GM23338 (cell line): ENCODE data around the gene NECTIN1. TPM values are rescaled to one million over a fixed set of nuclear protein-coding genes. Genes with fewer than 3 reads are reported as not detected.

Experiments used
- ATAC-seq: fragments of 200-7000 bp; cut with Tn5 transposase; 3 replicates; pipeline ENCODE4 v1.9.1; 2020
- DNase-seq: peaks from one replicate; pipeline ENCODE4 v3.0.0-alpha.2; 2015; ENCODE audit warnings: low spot score
- H2AFZ ChIP-seq: fragments of 200-600 bp; sonication (generic); 2 replicates; pipeline ENCODE4 v1.8.0; 2016; ENCODE audit warnings: antibody characterized with exemption, mild to moderate bottlenecking, moderate library complexity
- H3F3A ChIP-seq: fragments of 200-600 bp; sonication (generic); replicated peaks from 2 replicates; pipeline ENCODE4 v1.8.0; 2017; ENCODE audit warnings: antibody characterized with exemption, mixed run types, low read depth
- H3K27ac ChIP-seq: fragments of 200-600 bp; sonication (generic); 2 replicates; pipeline ENCODE4 v1.6.1; 2016; ENCODE audit warnings: low read depth
- H3K27me3 ChIP-seq: fragments of 200-600 bp; sonication (generic); 2 replicates; pipeline ENCODE4 v1.8.0; 2016; ENCODE audit warnings: mild to moderate bottlenecking, mixed run types, moderate library complexity; ENCODE audit not compliant: insufficient read depth
- H3K36me3 ChIP-seq: fragments of 200-600 bp; sonication (generic); 2 replicates; pipeline ENCODE4 v1.8.0; 2016; ENCODE audit warnings: mild to moderate bottlenecking; ENCODE audit not compliant: insufficient read depth
- H3K4me1 ChIP-seq: fragments of 200-600 bp; sonication (generic); 2 replicates; pipeline ENCODE4 v1.8.0; 2016; ENCODE audit warnings: mild to moderate bottlenecking, moderate library complexity; ENCODE audit not compliant: insufficient read depth
- H3K4me2 ChIP-seq: fragments of 200-600 bp; sonication (generic); 2 replicates; pipeline ENCODE4 v1.7.1; 2017; ENCODE audit warnings: mixed run types
- H3K4me3 ChIP-seq: fragments of 200-600 bp; sonication (generic); 2 replicates; pipeline ENCODE4 v1.6.1; 2016; ENCODE audit warnings: mixed run types
- H3K79me2 ChIP-seq: fragments of 200-600 bp; sonication (generic); replicated peaks from 2 replicates; pipeline ENCODE4 v1.8.0; 2017; ENCODE audit warnings: mild to moderate bottlenecking; ENCODE audit not compliant: insufficient read depth
- H3K9me2 ChIP-seq: fragments of 200-600 bp; sonication (generic); 2 replicates; pipeline ENCODE4 v1.8.0; 2017; ENCODE audit not compliant: insufficient read depth
- H4K20me1 ChIP-seq: fragments of 200-600 bp; sonication (generic); replicated peaks from 2 replicates; pipeline ENCODE4 v1.8.0; 2017; ENCODE audit warnings: mild to moderate bottlenecking; ENCODE audit not compliant: insufficient read depth
- H3K27ac Mint-ChIP-seq: 2 replicates; pipeline ENCODE4 v1.8.0; 2020; ENCODE audit warnings: inconsistent platforms, mild to moderate bottlenecking, moderate library complexity, mixed read lengths
- H3K27me3 Mint-ChIP-seq: 3 replicates; pipeline ENCODE4 v1.8.0; 2022; ENCODE audit warnings: low read depth, mild to moderate bottlenecking, moderate library complexity, mixed read lengths, inconsistent platforms; ENCODE audit not compliant: insufficient read depth, poor library complexity
- H3K36me3 Mint-ChIP-seq: 3 replicates; pipeline ENCODE4 v1.8.0; 2021; ENCODE audit warnings: low read depth, mild to moderate bottlenecking, inconsistent platforms, moderate library complexity, mixed read lengths
- H3K4me1 Mint-ChIP-seq: 3 replicates; pipeline ENCODE4 v1.8.0; 2020; ENCODE audit warnings: mild to moderate bottlenecking, inconsistent platforms, mixed read lengths
- H3K4me3 Mint-ChIP-seq: 3 replicates; pipeline ENCODE4 v1.8.0; 2021; ENCODE audit warnings: moderate library complexity, mild to moderate bottlenecking, inconsistent platforms, mixed read lengths
- H3K9me3 Mint-ChIP-seq: 3 replicates; pipeline ENCODE4 v1.8.0; 2020; ENCODE audit warnings: moderate library complexity, mild to moderate bottlenecking, inconsistent platforms, mixed read lengths
- CREB1 ChIP-seq: fragments of 250-450 bp; sonication (Bioruptor Pico); IDR thresholded peaks from 2 replicates; pipeline ENCODE4 v1.5.0; 2020; ENCODE audit warnings: low read depth, mild to moderate bottlenecking, moderate library complexity
- CTCF ChIP-seq, 2 experiments: fragments of 200-600 bp in 1 of 2; sonication (generic) in 1 of 2; conservative IDR thresholded peaks; 2 replicates each; pipeline versions ENCODE4 v1.5.1 to v1.6.1; 2016 to 2017; ENCODE audit warnings: antibody characterized with exemption in 2 of 2, low read depth in 2 of 2, mild to moderate bottlenecking in 2 of 2, moderate library complexity in 1 of 2
- ETS1 ChIP-seq: IDR thresholded peaks from 2 replicates; pipeline ENCODE4 v1.6.1; 2016; ENCODE audit warnings: antibody characterized with exemption
- EZH2 ChIP-seq: fragments of 200-600 bp; sonication (generic); IDR thresholded peaks from one replicate; pipeline ENCODE4 v1.8.0; 2017; ENCODE audit warnings: antibody characterized with exemption, mild to moderate bottlenecking, low read depth; ENCODE audit not compliant: unreplicated experiment
- EZH2phosphoT487 ChIP-seq: fragments of 200-600 bp; sonication (generic); IDR thresholded peaks from one replicate; pipeline ENCODE4 v1.8.1; 2018; ENCODE audit warnings: antibody characterized with exemption; ENCODE audit not compliant: unreplicated experiment
- JUNB ChIP-seq: IDR thresholded peaks from one replicate; pipeline ENCODE4 v1.6.1; 2016; ENCODE audit warnings: antibody characterized with exemption; ENCODE audit not compliant: unreplicated experiment
- NANOG ChIP-seq: IDR thresholded peaks from 2 replicates; pipeline ENCODE4 v1.6.1; 2016; ENCODE audit warnings: antibody characterized with exemption, borderline replicate concordance
- STAT1 ChIP-seq: IDR thresholded peaks from one replicate; pipeline ENCODE4 v1.6.1; 2016; ENCODE audit warnings: antibody characterized with exemption; ENCODE audit not compliant: unreplicated experiment
- polyA plus RNA-seq: library from polyadenylated mRNA; unstranded; fragments of >200 nt; fragmentation: Nextera tagmentation; extraction: Ambion mirVana; gene quantifications from 2 replicates; pipeline ENCODE4 v1.2.1, GENCODE V29; 2016
- total RNA-seq: library from RNA; depleted of rRNA; stranded (reverse); fragments of >200 nt; shearing (Covaris generic); gene quantifications from 2 replicates; pipeline ENCODE4 v1.2.3, GENCODE V29; 2014

Gene NECTIN1
- total and polyA plus RNA-seq, 2 experiments from 2014 or later, result 18.7 to 56.3 TPM

GRCh38 chr11:119744577-119744976 is 15.6 kb upstream of the NECTIN1 start:
- TF ChIP-seq NANOG (no peak), CREB1 (CRISPR knock-in tag) (no peak), EZH2phosphoT487 (no peak), CTCF (conservative IDR thresholded peaks at IDR 0.05; ENCODE audit: low read depth in 2 of 2) (no peak), ETS1 (no peak), JUNB (no peak)

GRCh38 chr11:119743006-119743405 is 14.0 kb upstream of the NECTIN1 start:
- H3K79me2 ChIP-seq, result no peaks in the 10 kb centered on the region
- no peaks in the 10 kb centered on the region for H3K9me2 ChIP-seq
- peaks cover 10% of the 10 kb centered on the region for H3K27me3 ChIP-seq
- peak overlapping the region; percentile 64 for H2AFZ ChIP-seq
- Mint-ChIP-seq H3K9me3 (no peaks in the 10 kb centered on the region; the same call in 2 of the 3 replicates), H3K4me3 (peak overlapping the region; percentile 79), H3K4me1 (peaks cover 17% of the 10 kb centered on the region), H3K36me3 (no peaks in the 10 kb centered on the region), H3K27me3 (peaks cover 23% of the 10 kb centered on the region), H3K27ac (no peak overlapping the region)
- no peak for DNase-seq
- H3K4me1 ChIP-seq, result peaks cover 8% of the 10 kb centered on the region; the same call in 1 of the 2 replicates
- no peaks in the 10 kb centered on the region; the same call in 1 of the 2 replicates for H4K20me1 ChIP-seq
- no peak for TF ChIP-seq NANOG
- TF ChIP-seq STAT1, result no peak
- no peak for TF ChIP-seq EZH2
- H3K4me3 ChIP-seq, result peak overlapping the region; percentile 70
- no peaks in the 10 kb centered on the region for H3K36me3 ChIP-seq
- no peak overlapping the region for H3K27ac ChIP-seq
- peak overlapping the region; percentile 89 for H3K4me2 ChIP-seq
- peak; percentile 3 for ATAC-seq
- no peaks in the 10 kb centered on the region for H3F3A ChIP-seq

More at GRCh38 chr11:119744577-119744976, 15.6 kb upstream of the NECTIN1 start:
- Histone ChIP-seq H3K4me1 (peaks cover 8% of the 10 kb centered on the region; the same call in 1 of the 2 replicates), H3K36me3 (no peaks in the 10 kb centered on the region), H3K27ac (no peak overlapping the region), H2AFZ (no peak overlapping the region), H3K27me3 (peaks cover 10% of the 10 kb centered on the region), H3K9me2 (no peaks in the 10 kb centered on the region), H3K4me2 (no peak overlapping the region), H3K79me2 (no peaks in the 10 kb centered on the region), H3K4me3 (no peak overlapping the region), H3F3A (no peaks in the 10 kb centered on the region), H4K20me1 (no peaks in the 10 kb centered on the region; the same call in 1 of the 2 replicates)
- Mint-ChIP-seq H3K27ac (no peak overlapping the region), H3K36me3 (no peaks in the 10 kb centered on the region), H3K4me1 (peaks cover 17% of the 10 kb centered on the region), H3K4me3 (no peak overlapping the region), H3K27me3 (peaks cover 23% of the 10 kb centered on the region), H3K9me3 (no peaks in the 10 kb centered on the region; the same call in 2 of the 3 replicates)
- no peak for ATAC-seq
- no peak for DNase-seq
